SK-N-SH treated with all-trans-retinoic acid at 6 μM for 48 hours (cell line): Measurements from ENCODE around the gene URM1.

Source experiments
- RARB ChIP-seq: fragments of 250-450 bp; sonication (Bioruptor Pico); IDR thresholded peaks from 2 replicates; pipeline ENCODE4 v1.8.0; 2021; ENCODE audit warnings: mild to moderate bottlenecking, moderate library complexity
- TCF4 ChIP-seq: fragments of 250-450 bp; sonication (Bioruptor Pico); IDR thresholded peaks from 2 replicates; pipeline ENCODE4 v1.8.0; 2021; ENCODE audit warnings: mild to moderate bottlenecking, moderate library complexity, borderline replicate concordance
- ZFP30 ChIP-seq: fragments of 450-650 bp; formaldehyde crosslinking; IDR thresholded peaks from 2 replicates; pipeline ENCODE4 v1.5.0; 2022; ENCODE audit warnings: mild to moderate bottlenecking, moderate library complexity
- ZNF565 ChIP-seq: fragments of 450-650 bp; formaldehyde crosslinking; conservative IDR thresholded peaks from 2 replicates; pipeline ENCODE4 v1.5.0; 2020; ENCODE audit warnings: low read depth, mild to moderate bottlenecking, moderate library complexity
- ZNF70 ChIP-seq: fragments of 450-650 bp; formaldehyde crosslinking; IDR thresholded peaks from 2 replicates; pipeline ENCODE4 v1.5.0; 2020; ENCODE audit warnings: mild to moderate bottlenecking, moderate library complexity

DNA sequence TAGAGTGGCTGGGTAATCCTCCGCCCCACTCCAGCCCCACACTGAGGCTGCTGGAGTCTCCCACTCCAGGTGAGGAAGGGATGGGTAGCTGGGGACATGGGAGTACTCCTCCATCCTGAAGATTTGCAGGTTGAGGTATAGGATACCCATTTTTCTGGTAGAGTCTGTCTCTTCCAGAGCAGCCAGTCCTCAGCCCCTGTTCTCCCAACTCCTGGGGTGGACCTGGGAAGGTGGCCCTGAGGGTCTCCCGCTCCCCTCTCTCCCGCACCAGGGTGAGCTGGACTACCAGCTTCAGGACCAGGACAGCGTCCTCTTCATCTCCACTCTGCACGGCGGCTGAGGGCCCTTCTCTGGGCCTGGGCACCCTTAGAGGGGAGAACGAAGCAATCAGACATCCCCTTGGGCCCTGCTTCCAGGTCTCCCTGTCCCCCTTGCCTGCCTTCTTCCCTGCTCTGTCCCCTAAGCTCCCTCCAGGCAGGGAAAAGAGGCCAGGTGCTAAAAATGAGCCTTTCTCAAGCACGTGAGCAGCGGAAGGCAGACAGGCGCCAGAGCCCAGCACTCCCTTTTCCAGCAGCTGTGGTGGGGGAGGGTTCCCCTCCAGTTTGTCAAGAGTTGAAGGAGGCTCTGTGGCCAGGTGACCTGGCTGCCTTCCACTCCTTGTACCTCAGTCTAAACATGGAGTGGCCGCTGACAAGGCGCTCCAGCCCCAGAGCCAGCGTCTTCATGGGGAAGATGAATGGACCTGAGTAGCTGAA, 18.4 kb downstream of the URM1 start:
- TF ChIP-seq RARB = no peak
- TF ChIP-seq ZNF70 (CRISPR knock-in tag) = no peak
- no peak for TF ChIP-seq ZNF565 (CRISPR knock-in tag)
- TF ChIP-seq ZFP30 (CRISPR knock-in tag) = no peak
- TF ChIP-seq TCF4 (CRISPR knock-in tag) = no peak
